Central memory CD4-positive, alpha-beta T cell (primary cell): Measurements from ENCODE around the gene AGFG2.

Source experiments
- DNase-seq: peaks from one replicate; pipeline ENCODE4 v3.0.0; 2022

The AGFG2 gene

GRCh38 chr7:100614308-100614861, 75.4 kb downstream of the AGFG2 start:
- DNase-seq: no peak
